NB4 (cell line): ENCODE data around the gene CNTN4.

Experiments
- MYC ChIP-seq: IDR thresholded peaks from 2 replicates; pipeline ENCODE4 v1.6.1; 2011; ENCODE audit warnings: low read depth, low read length
- POLR2A ChIP-seq: IDR thresholded peaks from 2 replicates; pipeline ENCODE4 v1.6.1; 2011; ENCODE audit warnings: mild to moderate bottlenecking; ENCODE audit not compliant: insufficient read length; ENCODE audit errors: extremely low read depth
- TF ChIP-seq, protein P1 (sequence below): IDR thresholded peaks from one replicate; pipeline ENCODE4 v1.5.1; 2012; ENCODE audit warnings: low read depth, low read length
- TF ChIP-seq, protein P2 (sequence below): IDR thresholded peaks from 2 replicates; pipeline ENCODE4 v1.6.1; 2011; ENCODE audit warnings: low read depth, low read length

DNA sequence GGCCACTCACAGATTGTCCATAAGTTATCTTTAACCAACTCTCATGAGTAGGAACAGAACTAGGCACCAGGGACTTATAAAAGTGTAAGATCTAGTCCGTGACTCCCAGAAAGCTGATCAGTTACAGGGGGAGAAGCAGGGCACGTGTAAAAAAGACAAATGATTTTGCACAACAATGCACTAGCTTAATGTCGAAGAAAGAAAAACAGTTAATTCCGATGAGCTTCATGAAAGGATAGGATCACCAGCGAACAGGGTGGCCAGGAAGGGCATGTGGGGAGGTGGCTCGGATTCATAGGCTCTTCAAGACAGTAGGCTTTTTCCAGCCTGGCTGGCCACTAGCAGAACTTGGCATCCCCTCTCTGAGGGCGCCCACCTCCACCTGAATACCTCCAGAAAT lies 921.5 kb downstream of the CNTN4 start:
- TF ChIP-seq, protein P1, sequence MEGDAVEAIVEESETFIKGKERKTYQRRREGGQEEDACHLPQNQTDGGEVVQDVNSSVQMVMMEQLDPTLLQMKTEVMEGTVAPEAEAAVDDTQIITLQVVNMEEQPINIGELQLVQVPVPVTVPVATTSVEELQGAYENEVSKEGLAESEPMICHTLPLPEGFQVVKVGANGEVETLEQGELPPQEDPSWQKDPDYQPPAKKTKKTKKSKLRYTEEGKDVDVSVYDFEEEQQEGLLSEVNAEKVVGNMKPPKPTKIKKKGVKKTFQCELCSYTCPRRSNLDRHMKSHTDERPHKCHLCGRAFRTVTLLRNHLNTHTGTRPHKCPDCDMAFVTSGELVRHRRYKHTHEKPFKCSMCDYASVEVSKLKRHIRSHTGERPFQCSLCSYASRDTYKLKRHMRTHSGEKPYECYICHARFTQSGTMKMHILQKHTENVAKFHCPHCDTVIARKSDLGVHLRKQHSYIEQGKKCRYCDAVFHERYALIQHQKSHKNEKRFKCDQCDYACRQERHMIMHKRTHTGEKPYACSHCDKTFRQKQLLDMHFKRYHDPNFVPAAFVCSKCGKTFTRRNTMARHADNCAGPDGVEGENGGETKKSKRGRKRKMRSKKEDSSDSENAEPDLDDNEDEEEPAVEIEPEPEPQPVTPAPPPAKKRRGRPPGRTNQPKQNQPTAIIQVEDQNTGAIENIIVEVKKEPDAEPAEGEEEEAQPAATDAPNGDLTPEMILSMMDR = no peak
- TF ChIP-seq POLR2A (no peak), MYC (no peak)
- TF ChIP-seq, protein P2, sequence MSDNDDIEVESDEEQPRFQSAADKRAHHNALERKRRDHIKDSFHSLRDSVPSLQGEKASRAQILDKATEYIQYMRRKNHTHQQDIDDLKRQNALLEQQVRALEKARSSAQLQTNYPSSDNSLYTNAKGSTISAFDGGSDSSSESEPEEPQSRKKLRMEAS = no peak
